DND-41 (cell line): ENCODE measurements around the gene TMA7.

ENCODE experiments used
- ATAC-seq: fragments of 200-7000 bp; cut with Tn5 transposase; 3 replicates; pipeline ENCODE4 v1.9.1; 2021; ENCODE audit warnings: low read depth; ENCODE audit not compliant: insufficient read depth
- DNase-seq: peaks from one replicate; pipeline ENCODE4 v3.0.0-alpha.2; 2020
- H2AFZ ChIP-seq: 2 replicates; pipeline ENCODE4 v1.6.0; 2012; ENCODE audit warnings: low read depth, low read length
- H3K27ac ChIP-seq: 2 replicates; pipeline ENCODE4 v1.5.1; 2012; ENCODE audit warnings: low read length, inconsistent platforms
- H3K27me3 ChIP-seq: fragments of 200-600 bp; sonication (generic); 2 replicates; pipeline ENCODE4 v1.6.0; 2012; ENCODE audit warnings: low read length, mild to moderate bottlenecking, inconsistent platforms; ENCODE audit not compliant: insufficient read depth, poor library complexity
- H3K36me3 ChIP-seq: 2 replicates; pipeline ENCODE4 v1.5.1; 2012; ENCODE audit warnings: low read length, inconsistent platforms; ENCODE audit not compliant: insufficient read depth
- H3K4me1 ChIP-seq: 2 replicates; pipeline ENCODE4 v1.5.1; 2012; ENCODE audit warnings: mild to moderate bottlenecking, low read length; ENCODE audit not compliant: insufficient read depth
- H3K4me2 ChIP-seq: 2 replicates; pipeline ENCODE4 v1.6.0; 2012; ENCODE audit warnings: mild to moderate bottlenecking, moderate library complexity, low read length, inconsistent platforms; ENCODE audit not compliant: insufficient read depth
- H3K4me3 ChIP-seq, 2 experiments: fragments of 200-600 bp in 1 of 2; shearing (Covaris generic) in 1 of 2; 2 replicates each; pipeline ENCODE4 v1.5.1; 2012 to 2016; ENCODE audit warnings: inconsistent platforms in 2 of 2, low read length in 2 of 2, mild to moderate bottlenecking in 2 of 2, low read depth in 1 of 2, moderate library complexity in 1 of 2
- H3K79me2 ChIP-seq: 2 replicates; pipeline ENCODE4 v1.6.0; 2012; ENCODE audit warnings: low read length, inconsistent platforms; ENCODE audit not compliant: insufficient read depth
- H3K9ac ChIP-seq: 2 replicates; pipeline ENCODE4 v1.6.0; 2012; ENCODE audit warnings: low read depth, mild to moderate bottlenecking, inconsistent platforms, low read length, moderate library complexity
- H3K9me3 ChIP-seq: 2 replicates; pipeline ENCODE4 v1.5.1; 2012; ENCODE audit warnings: low read length, moderate library complexity, mild to moderate bottlenecking, inconsistent platforms; ENCODE audit not compliant: insufficient read depth, severe bottlenecking
- H4K20me1 ChIP-seq: 2 replicates; pipeline ENCODE4 v1.6.0; 2012; ENCODE audit warnings: low read length; ENCODE audit not compliant: insufficient read depth
- EZH2 ChIP-seq: IDR thresholded peaks from 3 replicates; pipeline ENCODE4 v1.6.1; 2012; ENCODE audit warnings: borderline replicate concordance, low read depth, mild to moderate bottlenecking, moderate library complexity, low read length, inconsistent platforms; ENCODE audit not compliant: severe bottlenecking
- TF ChIP-seq, protein P1 (sequence below): IDR thresholded peaks from 2 replicates; pipeline ENCODE4 v1.5.1; 2012; ENCODE audit warnings: borderline replicate concordance, low read length, moderate library complexity, mild to moderate bottlenecking; ENCODE audit not compliant: poor library complexity, severe bottlenecking; ENCODE audit errors: extremely low read depth

Gene TMA7

DNA sequence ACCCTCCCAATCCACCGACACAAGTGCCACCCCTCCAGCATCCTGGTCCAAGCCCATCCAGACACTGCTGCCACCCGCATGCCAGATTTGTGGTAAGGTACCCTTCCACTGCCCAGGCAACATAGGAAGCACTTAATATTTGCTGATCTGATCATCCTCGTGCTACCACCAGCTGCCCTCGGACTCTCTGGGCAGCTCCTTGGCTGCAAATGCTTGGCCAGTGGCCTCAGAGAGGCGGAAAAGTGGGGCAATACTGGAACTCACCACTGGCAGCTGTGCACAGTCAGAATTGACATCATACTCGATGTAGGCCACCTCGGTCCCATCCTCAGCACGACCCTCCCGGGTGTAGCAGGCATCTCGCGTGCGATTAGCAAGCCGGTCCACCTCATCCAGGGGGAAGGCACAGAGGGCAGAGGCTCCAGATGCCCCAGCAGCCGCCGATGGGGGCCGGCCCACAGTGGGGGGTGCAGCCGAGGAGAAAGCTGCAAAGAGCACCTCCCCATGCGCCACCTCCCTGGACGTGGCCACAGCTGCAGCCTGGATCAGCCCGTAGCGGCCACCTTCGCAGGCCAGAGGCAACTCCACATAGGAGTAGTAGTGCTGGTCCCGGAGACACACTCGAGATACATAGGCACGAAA, 16.7 kb upstream of the TMA7 start:
- Histone ChIP-seq H3K27ac (no peak overlapping the region), H4K20me1 (peaks cover 9% of the 10 kb centered on the region), H3K4me1 (peaks cover 10% of the 10 kb centered on the region), H3K36me3 (no peaks in the 10 kb centered on the region), H3K79me2 (no peaks in the 10 kb centered on the region), H3K4me2 (no peak overlapping the region), H3K9me3 (no peaks in the 10 kb centered on the region), H3K27me3 (peaks cover 10% of the 10 kb centered on the region), H2AFZ (no peak overlapping the region), H3K9ac (no peak overlapping the region), H3K4me3 (no peak overlapping the region)
- no peak for DNase-seq
- TF ChIP-seq, protein P1, sequence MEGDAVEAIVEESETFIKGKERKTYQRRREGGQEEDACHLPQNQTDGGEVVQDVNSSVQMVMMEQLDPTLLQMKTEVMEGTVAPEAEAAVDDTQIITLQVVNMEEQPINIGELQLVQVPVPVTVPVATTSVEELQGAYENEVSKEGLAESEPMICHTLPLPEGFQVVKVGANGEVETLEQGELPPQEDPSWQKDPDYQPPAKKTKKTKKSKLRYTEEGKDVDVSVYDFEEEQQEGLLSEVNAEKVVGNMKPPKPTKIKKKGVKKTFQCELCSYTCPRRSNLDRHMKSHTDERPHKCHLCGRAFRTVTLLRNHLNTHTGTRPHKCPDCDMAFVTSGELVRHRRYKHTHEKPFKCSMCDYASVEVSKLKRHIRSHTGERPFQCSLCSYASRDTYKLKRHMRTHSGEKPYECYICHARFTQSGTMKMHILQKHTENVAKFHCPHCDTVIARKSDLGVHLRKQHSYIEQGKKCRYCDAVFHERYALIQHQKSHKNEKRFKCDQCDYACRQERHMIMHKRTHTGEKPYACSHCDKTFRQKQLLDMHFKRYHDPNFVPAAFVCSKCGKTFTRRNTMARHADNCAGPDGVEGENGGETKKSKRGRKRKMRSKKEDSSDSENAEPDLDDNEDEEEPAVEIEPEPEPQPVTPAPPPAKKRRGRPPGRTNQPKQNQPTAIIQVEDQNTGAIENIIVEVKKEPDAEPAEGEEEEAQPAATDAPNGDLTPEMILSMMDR: no peak
- ATAC-seq: no peak

DNA sequence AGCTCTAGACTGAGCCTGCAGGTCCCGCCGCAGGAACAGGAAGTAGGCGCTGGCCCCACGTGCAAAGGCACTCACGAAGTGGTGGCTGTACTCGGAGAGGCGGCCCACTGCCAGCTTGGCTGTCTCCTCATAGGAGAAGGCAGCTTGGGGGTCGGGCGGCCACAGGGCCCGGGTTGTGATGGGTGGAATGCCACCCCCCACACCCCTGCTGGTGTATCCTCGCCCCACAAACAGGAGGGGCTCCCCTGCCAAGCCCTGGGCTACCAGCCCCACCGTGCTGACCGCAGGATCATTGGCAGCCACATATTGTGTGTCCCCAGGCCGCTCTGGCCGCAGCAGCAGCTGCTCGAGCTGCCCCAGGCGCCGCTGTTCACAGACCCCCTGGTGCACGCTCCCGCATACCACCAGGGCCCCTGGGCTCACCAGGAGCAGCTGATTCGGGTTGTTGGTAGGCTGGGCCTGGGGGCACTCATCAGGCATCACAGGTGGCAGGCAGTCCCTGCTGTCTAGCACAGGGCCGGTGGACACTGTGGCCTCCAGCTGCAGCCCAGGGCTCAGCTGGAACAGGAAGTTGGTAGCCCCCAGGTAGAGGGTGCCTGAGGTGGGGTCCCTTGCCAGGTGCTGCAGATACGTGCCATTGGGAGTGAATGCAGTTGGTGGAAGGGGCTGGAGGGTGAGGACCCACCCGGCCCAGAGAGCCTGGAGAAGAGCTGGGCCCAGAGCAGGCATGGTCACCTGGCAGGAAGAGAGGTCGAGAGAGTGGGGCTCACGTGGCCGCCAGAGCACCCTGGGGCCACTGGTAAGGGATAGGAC, 16.0 kb upstream of the TMA7 start:
- Histone ChIP-seq H3K4me3 (no peak overlapping the region), H3K27me3 (peaks cover 17% of the 10 kb centered on the region), H3K4me2 (no peak overlapping the region), H3K27ac (no peak overlapping the region), H3K36me3 (no peaks in the 10 kb centered on the region), H3K9ac (no peak overlapping the region), H3K79me2 (no peaks in the 10 kb centered on the region), H3K4me1 (peaks cover 17% of the 10 kb centered on the region), H4K20me1 (peaks cover 7% of the 10 kb centered on the region), H2AFZ (no peak overlapping the region), H3K9me3 (no peaks in the 10 kb centered on the region)
- no peak for TF ChIP-seq EZH2
- TF ChIP-seq, protein P1: no peak
- no peak for DNase-seq
- no peak for ATAC-seq

DNA sequence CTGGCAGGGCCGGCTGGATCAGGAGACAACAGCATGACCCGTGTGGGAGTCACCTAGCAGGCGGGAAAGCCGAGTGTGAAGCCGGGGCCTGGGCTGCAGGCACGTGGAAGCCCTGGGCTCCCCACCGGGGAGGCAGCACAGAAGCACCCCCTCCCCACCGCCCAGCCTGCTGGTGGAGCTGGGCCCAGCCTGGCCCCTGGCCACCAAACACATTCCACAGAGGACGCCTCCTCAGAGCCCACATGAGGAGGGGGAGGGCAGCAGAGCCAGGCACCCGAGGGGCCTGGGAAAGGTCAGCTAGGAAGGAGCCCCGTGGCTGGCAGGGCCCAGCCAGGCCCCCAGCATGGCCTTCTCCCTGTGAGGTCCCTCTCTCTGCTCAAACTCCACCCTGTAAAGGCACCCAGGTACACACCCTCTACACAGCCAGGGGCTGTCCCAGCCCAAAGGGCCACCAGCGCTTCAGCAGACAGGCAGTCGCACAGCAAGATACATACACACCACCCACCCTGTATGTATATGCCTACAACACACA, 14.7 kb upstream of the TMA7 start:
- ATAC-seq (no peak), DNase-seq (no peak)
- H3K27ac ChIP-seq: no peak overlapping the region
- no peak overlapping the region for H3K9ac ChIP-seq
- no peak overlapping the region for H2AFZ ChIP-seq
- H3K4me3 ChIP-seq: no peak overlapping the region
- H4K20me1 ChIP-seq: peaks cover 7% of the 10 kb centered on the region
- H3K27me3 ChIP-seq: peaks cover 19% of the 10 kb centered on the region
- no peak overlapping the region for H3K4me2 ChIP-seq
- no peaks in the 10 kb centered on the region for H3K79me2 ChIP-seq
- TF ChIP-seq, protein P1: no peak
- TF ChIP-seq EZH2: no peak
- H3K36me3 ChIP-seq: no peaks in the 10 kb centered on the region
- no peaks in the 10 kb centered on the region for H3K9me3 ChIP-seq
- H3K4me1 ChIP-seq: peaks cover 26% of the 10 kb centered on the region
